HepG2 (cell line): ENCODE data around the gene AP1AR. TPM values are rescaled to one million over a fixed set of nuclear protein-coding genes. Genes with fewer than 3 reads are reported as not detected.

ENCODE experiments used
- NFRKB ChIP-seq: fragments of 450-650 bp; IDR thresholded peaks from 2 replicates; pipeline ENCODE4 v1.6.1; 2017
- SOX13 ChIP-seq, 3 experiments: fragments of 450-650 bp in 1 of 3; sonication (generic) in 1 of 3; formaldehyde crosslinking in 1 of 3; IDR thresholded peaks in 2 of 3; conservative IDR thresholded peaks in 1 of 3; 2 replicates each; pipeline versions ENCODE4 v1.5.0 to v1.6.1; 2016 to 2020; ENCODE audit warnings: antibody characterized with exemption in 1 of 3, mild to moderate bottlenecking in 1 of 3, missing compliant biosample characterization in 1 of 3, missing genetic modification reagents in 1 of 3, moderate library complexity in 1 of 3
- STAT5B ChIP-seq: sonication (generic); formaldehyde crosslinking; IDR thresholded peaks from 2 replicates; pipeline ENCODE4 v1.4.0; 2020; ENCODE audit warnings: missing genetic modification reagents
- XRCC5 ChIP-seq: fragments of 200-400 bp; formaldehyde crosslinking; optimal IDR thresholded peaks from 2 replicates; pipeline ENCODE3; 2017; ENCODE audit warnings: mild to moderate bottlenecking, low read length
- ZC3H4 ChIP-seq: sonication (generic); formaldehyde crosslinking; IDR thresholded peaks from 2 replicates; pipeline ENCODE4 v1.4.0; 2020; ENCODE audit warnings: missing genetic modification reagents, borderline replicate concordance
- ZMYM2 ChIP-seq: sonication (generic); formaldehyde crosslinking; IDR thresholded peaks from 2 replicates; pipeline ENCODE4 v1.8.0; 2022; ENCODE audit warnings: mild to moderate bottlenecking, missing genetic modification reagents
- ZNF496 ChIP-seq: sonication (generic); formaldehyde crosslinking; IDR thresholded peaks from 2 replicates; pipeline ENCODE4 v1.8.1; 2023; ENCODE audit warnings: mild to moderate bottlenecking, moderate library complexity, missing genetic modification reagents; ENCODE audit not compliant: insufficient replicate concordance
- ZNF607 ChIP-seq: sonication (generic); formaldehyde crosslinking; IDR thresholded peaks from 2 replicates; pipeline ENCODE4 v1.5.1; 2020; ENCODE audit warnings: missing genetic modification reagents, mild to moderate bottlenecking, borderline replicate concordance
- ZNF7 ChIP-seq: IDR thresholded peaks from 2 replicates; pipeline ENCODE4 v1.6.1; 2016; ENCODE audit warnings: missing biosample characterization, missing genetic modification reagents
- polyA plus RNA-seq, 8 experiments: library from polyadenylated mRNA; depleted of rRNA in 3 of 8; stranded (reverse) in 7 of 8; unstranded in 1 of 8; fragments of >200 nt; fragmentation: Illumina TruSeq in 4 of 8; extraction: Trizol in 4 of 8; gene quantifications; 2 replicates each; pipeline versions ENCODE4 v1.2.1 to v1.2.3, GENCODE V29; 2011 to 2016; ENCODE audit warnings: low read depth in 4 of 8, missing spikeins in 1 of 8, mixed read lengths in 1 of 8; ENCODE audit not compliant: insufficient read depth in 1 of 8
- total RNA-seq, 5 experiments: library from RNA; depleted of rRNA; stranded (reverse); fragments of >200 nt; fragmentation: Illumina TruSeq; extraction: Trizol; gene quantifications; 2 replicates each; pipeline ENCODE4 v1.2.3, GENCODE V29; 2016; ENCODE audit warnings: low read depth in 1 of 5
- TF ChIP-seq, protein P1 (sequence below): sonication (generic); formaldehyde crosslinking; IDR thresholded peaks from 2 replicates; pipeline ENCODE4 v1.5.1; 2020; ENCODE audit warnings: mild to moderate bottlenecking, missing genetic modification reagents
- TF ChIP-seq, protein P2 (sequence below): sonication (generic); formaldehyde crosslinking; IDR thresholded peaks from 2 replicates; pipeline ENCODE4 v1.8.1; 2022; ENCODE audit warnings: low read depth, mild to moderate bottlenecking, missing genetic modification reagents
- TF ChIP-seq, protein P3 (sequence below): sonication (generic); formaldehyde crosslinking; IDR thresholded peaks from 2 replicates; pipeline ENCODE4 v1.5.0; 2020; ENCODE audit warnings: mild to moderate bottlenecking, missing genetic modification reagents
- TF ChIP-seq, protein P4 (sequence below): sonication (generic); formaldehyde crosslinking; conservative IDR thresholded peaks from 2 replicates; pipeline ENCODE4 v1.5.0; 2020; ENCODE audit warnings: missing genetic modification reagents
- TF ChIP-seq, protein P5 (sequence below): IDR thresholded peaks from 2 replicates; pipeline ENCODE4 v1.6.1; 2016; ENCODE audit warnings: low read depth
- TF ChIP-seq, protein P6 (sequence below): IDR thresholded peaks from 2 replicates; pipeline ENCODE4 v1.6.1; 2016; ENCODE audit warnings: mild to moderate bottlenecking, missing biosample characterization, missing genetic modification reagents

The AP1AR gene
- total and polyA plus RNA-seq, 2 of the 13 experiments (the other 11 are each of a cell fraction or from before 2014, with no cell fraction given), result 24.9 to 39.9 TPM

DNA sequence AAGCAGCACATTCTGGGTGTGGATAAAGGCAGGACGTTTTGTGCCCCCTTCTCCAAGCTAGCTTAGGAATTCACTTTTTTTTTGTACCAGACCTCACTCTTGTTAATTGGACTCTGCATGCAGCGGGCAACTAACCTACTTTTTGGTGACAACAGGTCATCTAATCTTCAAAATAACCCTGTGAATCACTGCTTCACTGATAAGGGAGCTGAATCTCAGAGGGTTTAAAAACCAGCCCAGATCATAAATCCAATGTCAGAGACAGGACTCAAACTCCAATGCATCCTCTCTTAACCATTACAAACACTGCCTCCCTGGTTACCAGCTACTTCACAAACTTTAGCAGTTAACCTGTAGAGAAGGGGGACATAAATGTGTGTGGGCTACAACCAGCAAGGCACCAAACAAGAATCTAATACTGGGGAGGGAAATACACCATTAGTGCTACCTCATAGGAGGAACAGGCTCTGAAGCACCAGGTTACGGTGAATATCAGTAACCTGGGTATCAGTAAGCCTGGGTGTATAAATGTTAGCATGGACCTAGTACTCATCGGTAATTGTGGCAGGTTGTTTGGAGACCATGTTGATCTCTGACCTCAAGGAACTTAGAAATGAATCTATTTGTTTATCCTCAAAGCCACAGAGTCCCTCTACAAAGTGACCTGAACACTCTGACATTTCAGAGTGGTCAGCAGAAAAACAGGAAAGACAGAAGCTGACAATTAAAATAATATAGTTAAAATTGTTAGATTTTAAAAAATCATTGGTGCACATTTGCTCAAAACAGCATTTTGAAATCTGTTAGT, 51.5 kb downstream of the AP1AR start (continued):
- TF ChIP-seq, protein P1, sequence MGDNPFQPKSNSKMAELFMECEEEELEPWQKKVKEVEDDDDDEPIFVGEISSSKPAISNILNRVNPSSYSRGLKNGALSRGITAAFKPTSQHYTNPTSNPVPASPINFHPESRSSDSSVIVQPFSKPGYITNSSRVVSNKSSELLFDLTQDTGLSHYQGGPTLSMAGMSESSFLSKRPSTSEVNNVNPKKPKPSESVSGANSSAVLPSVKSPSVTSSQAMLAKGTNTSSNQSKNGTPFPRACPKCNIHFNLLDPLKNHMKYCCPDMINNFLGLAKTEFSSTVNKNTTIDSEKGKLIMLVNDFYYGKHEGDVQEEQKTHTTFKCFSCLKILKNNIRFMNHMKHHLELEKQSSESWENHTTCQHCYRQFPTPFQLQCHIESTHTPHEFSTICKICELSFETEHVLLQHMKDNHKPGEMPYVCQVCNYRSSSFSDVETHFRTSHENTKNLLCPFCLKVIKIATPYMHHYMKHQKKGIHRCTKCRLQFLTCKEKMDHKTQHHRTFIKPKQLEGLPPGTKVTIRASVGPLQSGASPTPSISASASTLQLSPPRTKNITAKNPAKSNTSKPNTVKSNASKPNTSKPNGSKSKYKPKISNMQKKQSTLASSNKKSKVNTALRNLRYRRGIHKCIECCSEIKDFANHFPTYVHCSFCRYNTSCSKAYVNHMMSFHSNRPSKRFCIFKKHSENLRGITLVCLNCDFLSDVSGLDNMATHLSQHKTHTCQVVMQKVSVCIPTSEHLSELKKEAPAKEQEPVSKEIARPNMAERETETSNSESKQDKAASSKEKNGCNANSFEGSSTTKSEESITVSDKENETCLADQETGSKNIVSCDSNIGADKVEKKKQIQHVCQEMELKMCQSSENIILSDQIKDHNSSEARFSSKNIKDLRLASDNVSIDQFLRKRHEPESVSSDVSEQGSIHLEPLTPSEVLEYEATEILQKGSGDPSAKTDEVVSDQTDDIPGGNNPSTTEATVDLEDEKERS (CRISPR knock-in tag), result no peak
- no peak for TF ChIP-seq ZNF496 (CRISPR knock-in tag)
- TF ChIP-seq, protein P2, sequence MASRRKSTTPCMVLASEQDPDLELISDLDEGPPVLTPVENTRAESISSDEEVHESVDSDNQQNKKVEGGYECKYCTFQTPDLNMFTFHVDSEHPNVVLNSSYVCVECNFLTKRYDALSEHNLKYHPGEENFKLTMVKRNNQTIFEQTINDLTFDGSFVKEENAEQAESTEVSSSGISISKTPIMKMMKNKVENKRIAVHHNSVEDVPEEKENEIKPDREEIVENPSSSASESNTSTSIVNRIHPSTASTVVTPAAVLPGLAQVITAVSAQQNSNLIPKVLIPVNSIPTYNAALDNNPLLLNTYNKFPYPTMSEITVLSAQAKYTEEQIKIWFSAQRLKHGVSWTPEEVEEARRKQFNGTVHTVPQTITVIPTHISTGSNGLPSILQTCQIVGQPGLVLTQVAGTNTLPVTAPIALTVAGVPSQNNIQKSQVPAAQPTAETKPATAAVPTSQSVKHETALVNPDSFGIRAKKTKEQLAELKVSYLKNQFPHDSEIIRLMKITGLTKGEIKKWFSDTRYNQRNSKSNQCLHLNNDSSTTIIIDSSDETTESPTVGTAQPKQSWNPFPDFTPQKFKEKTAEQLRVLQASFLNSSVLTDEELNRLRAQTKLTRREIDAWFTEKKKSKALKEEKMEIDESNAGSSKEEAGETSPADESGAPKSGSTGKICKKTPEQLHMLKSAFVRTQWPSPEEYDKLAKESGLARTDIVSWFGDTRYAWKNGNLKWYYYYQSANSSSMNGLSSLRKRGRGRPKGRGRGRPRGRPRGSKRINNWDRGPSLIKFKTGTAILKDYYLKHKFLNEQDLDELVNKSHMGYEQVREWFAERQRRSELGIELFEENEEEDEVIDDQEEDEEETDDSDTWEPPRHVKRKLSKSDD (CRISPR knock-in tag), result no peak
- TF ChIP-seq, protein P3, sequence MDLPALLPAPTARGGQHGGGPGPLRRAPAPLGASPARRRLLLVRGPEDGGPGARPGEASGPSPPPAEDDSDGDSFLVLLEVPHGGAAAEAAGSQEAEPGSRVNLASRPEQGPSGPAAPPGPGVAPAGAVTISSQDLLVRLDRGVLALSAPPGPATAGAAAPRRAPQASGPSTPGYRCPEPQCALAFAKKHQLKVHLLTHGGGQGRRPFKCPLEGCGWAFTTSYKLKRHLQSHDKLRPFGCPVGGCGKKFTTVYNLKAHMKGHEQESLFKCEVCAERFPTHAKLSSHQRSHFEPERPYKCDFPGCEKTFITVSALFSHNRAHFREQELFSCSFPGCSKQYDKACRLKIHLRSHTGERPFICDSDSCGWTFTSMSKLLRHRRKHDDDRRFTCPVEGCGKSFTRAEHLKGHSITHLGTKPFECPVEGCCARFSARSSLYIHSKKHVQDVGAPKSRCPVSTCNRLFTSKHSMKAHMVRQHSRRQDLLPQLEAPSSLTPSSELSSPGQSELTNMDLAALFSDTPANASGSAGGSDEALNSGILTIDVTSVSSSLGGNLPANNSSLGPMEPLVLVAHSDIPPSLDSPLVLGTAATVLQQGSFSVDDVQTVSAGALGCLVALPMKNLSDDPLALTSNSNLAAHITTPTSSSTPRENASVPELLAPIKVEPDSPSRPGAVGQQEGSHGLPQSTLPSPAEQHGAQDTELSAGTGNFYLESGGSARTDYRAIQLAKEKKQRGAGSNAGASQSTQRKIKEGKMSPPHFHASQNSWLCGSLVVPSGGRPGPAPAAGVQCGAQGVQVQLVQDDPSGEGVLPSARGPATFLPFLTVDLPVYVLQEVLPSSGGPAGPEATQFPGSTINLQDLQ (CRISPR knock-in tag), result no peak
- TF ChIP-seq SOX13 (IDR thresholded peaks at IDR 0.05), result no peak
- peak in 1 of 2 experiments; percentile 64; a peak in 1 of 4 replicates for TF ChIP-seq SOX13 (CRISPR knock-in tag; conservative IDR thresholded peaks at IDR 0.05 in 1 of 2, IDR thresholded peaks at IDR 0.05 in 1 of 2)
- TF ChIP-seq ZC3H4, result no peak
- TF ChIP-seq XRCC5, result no peak
- no peak for TF ChIP-seq STAT5B (CRISPR knock-in tag)
- peak; percentile 87 for TF ChIP-seq ZNF7 (CRISPR knock-in tag)
- TF ChIP-seq, protein P4, sequence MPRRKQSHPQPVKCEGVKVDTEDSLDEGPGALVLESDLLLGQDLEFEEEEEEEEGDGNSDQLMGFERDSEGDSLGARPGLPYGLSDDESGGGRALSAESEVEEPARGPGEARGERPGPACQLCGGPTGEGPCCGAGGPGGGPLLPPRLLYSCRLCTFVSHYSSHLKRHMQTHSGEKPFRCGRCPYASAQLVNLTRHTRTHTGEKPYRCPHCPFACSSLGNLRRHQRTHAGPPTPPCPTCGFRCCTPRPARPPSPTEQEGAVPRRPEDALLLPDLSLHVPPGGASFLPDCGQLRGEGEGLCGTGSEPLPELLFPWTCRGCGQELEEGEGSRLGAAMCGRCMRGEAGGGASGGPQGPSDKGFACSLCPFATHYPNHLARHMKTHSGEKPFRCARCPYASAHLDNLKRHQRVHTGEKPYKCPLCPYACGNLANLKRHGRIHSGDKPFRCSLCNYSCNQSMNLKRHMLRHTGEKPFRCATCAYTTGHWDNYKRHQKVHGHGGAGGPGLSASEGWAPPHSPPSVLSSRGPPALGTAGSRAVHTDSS, result no peak
- TF ChIP-seq, protein P5, sequence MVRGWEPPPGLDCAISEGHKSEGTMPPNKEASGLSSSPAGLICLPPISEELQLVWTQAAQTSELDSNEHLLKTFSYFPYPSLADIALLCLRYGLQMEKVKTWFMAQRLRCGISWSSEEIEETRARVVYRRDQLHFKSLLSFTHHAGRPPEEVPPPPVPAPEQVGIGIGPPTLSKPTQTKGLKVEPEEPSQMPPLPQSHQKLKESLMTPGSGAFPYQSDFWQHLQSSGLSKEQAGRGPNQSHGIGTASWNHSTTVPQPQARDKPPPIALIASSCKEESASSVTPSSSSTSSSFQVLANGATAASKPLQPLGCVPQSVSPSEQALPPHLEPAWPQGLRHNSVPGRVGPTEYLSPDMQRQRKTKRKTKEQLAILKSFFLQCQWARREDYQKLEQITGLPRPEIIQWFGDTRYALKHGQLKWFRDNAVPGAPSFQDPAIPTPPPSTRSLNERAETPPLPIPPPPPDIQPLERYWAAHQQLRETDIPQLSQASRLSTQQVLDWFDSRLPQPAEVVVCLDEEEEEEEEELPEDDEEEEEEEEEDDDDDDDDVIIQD (CRISPR knock-in tag), result peak; percentile 59; the same call in 1 of the 2 replicates
- TF ChIP-seq NFRKB, result no peak
- TF ChIP-seq ZMYM2, result no peak
- TF ChIP-seq, protein P6, sequence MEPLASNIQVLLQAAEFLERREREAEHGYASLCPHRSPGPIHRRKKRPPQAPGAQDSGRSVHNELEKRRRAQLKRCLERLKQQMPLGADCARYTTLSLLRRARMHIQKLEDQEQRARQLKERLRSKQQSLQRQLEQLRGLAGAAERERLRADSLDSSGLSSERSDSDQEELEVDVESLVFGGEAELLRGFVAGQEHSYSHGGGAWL (CRISPR knock-in tag), result no peak
- no peak for TF ChIP-seq ZNF607 (CRISPR knock-in tag)
